H1 (cell line): ENCODE results near the gene KDM8. TPM values are rescaled to one million over a fixed set of nuclear protein-coding genes. Genes with fewer than 3 reads are reported as not detected.

ENCODE experiments used
- CEBPB ChIP-seq: IDR thresholded peaks from 2 replicates; pipeline ENCODE4 v1.6.1; 2012; ENCODE audit warnings: low read depth, low read length
- CHD1 ChIP-seq: IDR thresholded peaks from 2 replicates; pipeline ENCODE4 v1.6.1; 2012; ENCODE audit warnings: low read depth, low read length, improper control_type of control experiment
- JUND ChIP-seq: IDR thresholded peaks from 2 replicates; pipeline ENCODE4 v1.6.1; 2011; ENCODE audit warnings: mild to moderate bottlenecking, improper control_type of control experiment, low read length
- SIRT6 ChIP-seq: IDR thresholded peaks from one replicate; pipeline ENCODE4 v1.7.1; 2012; ENCODE audit warnings: low read length, inconsistent platforms
- SUZ12 ChIP-seq: fragments of 200-600 bp; sonication (generic); IDR thresholded peaks from 2 replicates; pipeline ENCODE4 v1.6.1; 2012; ENCODE audit warnings: mild to moderate bottlenecking, inconsistent platforms, low read length, moderate library complexity, mixed read lengths
- YY1 ChIP-seq: IDR thresholded peaks from 2 replicates; pipeline ENCODE4 v1.6.1; 2011; ENCODE audit warnings: low read depth, mild to moderate bottlenecking, low read length
- ZNF274 ChIP-seq: IDR thresholded peaks from 2 replicates; pipeline ENCODE4 v1.7.0; 2012; ENCODE audit warnings: low read length, borderline replicate concordance; ENCODE audit errors: extremely low read depth
- polyA plus RNA-seq, 7 experiments: library from polyadenylated mRNA; depleted of rRNA in 3 of 7; stranded (reverse) in 5 of 7; unstranded in 2 of 7; fragments of >200 nt in 5 of 7; fragments of 200-250 nt in 2 of 7; gene quantifications; 1 replicate in 5 of 7; 2 replicates in 1 of 7; 4 replicates in 1 of 7; pipeline versions ENCODE4 v1.2.1 to v1.2.3, GENCODE V29; 2011 to 2013; ENCODE audit warnings: missing spikeins in 2 of 7, mixed read lengths in 2 of 7
- total RNA-seq: library from RNA; stranded (reverse); fragmentation: NEBNext Ultra II Directional; extraction: Animal tissue kit (Norgen Biotek cat#: 25700); gene quantifications from 2 replicates; pipeline ENCODE4 v1.2.1, GENCODE V29; 2021
- TF ChIP-seq, protein P1 (sequence below): fragments of 300-600 bp; sonication (generic); IDR thresholded peaks from 2 replicates; pipeline ENCODE4 v1.7.1; 2012; ENCODE audit warnings: low read length, moderate library complexity, mild to moderate bottlenecking, inconsistent platforms; ENCODE audit not compliant: insufficient replicate concordance

The KDM8 gene
- total and polyA plus RNA-seq, 2 of the 8 experiments (the other 6 are each of a cell fraction or from before 2014, with no cell fraction given) = 10.3 to 12.8 TPM

DNA sequence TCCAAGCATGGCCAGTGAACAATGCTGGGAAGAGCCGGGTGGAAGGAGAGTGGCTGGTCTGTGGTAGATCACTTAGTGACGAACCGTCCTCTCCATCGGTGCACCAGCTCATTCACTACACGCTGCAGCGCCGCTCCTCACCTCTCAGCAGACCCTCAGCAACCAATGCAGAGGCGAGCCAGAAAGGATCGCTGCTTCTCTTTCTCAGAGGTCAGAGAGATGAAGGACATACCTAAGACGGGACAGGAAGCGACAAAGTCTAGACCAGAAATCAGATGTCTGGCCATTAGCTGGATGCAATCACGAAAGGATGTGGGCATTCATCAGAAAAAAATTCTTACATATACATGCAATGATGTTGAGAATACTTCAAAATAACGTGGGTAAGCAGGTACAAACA lies 38.3 kb downstream of the KDM8 start (continued):
- TF ChIP-seq, protein P1, sequence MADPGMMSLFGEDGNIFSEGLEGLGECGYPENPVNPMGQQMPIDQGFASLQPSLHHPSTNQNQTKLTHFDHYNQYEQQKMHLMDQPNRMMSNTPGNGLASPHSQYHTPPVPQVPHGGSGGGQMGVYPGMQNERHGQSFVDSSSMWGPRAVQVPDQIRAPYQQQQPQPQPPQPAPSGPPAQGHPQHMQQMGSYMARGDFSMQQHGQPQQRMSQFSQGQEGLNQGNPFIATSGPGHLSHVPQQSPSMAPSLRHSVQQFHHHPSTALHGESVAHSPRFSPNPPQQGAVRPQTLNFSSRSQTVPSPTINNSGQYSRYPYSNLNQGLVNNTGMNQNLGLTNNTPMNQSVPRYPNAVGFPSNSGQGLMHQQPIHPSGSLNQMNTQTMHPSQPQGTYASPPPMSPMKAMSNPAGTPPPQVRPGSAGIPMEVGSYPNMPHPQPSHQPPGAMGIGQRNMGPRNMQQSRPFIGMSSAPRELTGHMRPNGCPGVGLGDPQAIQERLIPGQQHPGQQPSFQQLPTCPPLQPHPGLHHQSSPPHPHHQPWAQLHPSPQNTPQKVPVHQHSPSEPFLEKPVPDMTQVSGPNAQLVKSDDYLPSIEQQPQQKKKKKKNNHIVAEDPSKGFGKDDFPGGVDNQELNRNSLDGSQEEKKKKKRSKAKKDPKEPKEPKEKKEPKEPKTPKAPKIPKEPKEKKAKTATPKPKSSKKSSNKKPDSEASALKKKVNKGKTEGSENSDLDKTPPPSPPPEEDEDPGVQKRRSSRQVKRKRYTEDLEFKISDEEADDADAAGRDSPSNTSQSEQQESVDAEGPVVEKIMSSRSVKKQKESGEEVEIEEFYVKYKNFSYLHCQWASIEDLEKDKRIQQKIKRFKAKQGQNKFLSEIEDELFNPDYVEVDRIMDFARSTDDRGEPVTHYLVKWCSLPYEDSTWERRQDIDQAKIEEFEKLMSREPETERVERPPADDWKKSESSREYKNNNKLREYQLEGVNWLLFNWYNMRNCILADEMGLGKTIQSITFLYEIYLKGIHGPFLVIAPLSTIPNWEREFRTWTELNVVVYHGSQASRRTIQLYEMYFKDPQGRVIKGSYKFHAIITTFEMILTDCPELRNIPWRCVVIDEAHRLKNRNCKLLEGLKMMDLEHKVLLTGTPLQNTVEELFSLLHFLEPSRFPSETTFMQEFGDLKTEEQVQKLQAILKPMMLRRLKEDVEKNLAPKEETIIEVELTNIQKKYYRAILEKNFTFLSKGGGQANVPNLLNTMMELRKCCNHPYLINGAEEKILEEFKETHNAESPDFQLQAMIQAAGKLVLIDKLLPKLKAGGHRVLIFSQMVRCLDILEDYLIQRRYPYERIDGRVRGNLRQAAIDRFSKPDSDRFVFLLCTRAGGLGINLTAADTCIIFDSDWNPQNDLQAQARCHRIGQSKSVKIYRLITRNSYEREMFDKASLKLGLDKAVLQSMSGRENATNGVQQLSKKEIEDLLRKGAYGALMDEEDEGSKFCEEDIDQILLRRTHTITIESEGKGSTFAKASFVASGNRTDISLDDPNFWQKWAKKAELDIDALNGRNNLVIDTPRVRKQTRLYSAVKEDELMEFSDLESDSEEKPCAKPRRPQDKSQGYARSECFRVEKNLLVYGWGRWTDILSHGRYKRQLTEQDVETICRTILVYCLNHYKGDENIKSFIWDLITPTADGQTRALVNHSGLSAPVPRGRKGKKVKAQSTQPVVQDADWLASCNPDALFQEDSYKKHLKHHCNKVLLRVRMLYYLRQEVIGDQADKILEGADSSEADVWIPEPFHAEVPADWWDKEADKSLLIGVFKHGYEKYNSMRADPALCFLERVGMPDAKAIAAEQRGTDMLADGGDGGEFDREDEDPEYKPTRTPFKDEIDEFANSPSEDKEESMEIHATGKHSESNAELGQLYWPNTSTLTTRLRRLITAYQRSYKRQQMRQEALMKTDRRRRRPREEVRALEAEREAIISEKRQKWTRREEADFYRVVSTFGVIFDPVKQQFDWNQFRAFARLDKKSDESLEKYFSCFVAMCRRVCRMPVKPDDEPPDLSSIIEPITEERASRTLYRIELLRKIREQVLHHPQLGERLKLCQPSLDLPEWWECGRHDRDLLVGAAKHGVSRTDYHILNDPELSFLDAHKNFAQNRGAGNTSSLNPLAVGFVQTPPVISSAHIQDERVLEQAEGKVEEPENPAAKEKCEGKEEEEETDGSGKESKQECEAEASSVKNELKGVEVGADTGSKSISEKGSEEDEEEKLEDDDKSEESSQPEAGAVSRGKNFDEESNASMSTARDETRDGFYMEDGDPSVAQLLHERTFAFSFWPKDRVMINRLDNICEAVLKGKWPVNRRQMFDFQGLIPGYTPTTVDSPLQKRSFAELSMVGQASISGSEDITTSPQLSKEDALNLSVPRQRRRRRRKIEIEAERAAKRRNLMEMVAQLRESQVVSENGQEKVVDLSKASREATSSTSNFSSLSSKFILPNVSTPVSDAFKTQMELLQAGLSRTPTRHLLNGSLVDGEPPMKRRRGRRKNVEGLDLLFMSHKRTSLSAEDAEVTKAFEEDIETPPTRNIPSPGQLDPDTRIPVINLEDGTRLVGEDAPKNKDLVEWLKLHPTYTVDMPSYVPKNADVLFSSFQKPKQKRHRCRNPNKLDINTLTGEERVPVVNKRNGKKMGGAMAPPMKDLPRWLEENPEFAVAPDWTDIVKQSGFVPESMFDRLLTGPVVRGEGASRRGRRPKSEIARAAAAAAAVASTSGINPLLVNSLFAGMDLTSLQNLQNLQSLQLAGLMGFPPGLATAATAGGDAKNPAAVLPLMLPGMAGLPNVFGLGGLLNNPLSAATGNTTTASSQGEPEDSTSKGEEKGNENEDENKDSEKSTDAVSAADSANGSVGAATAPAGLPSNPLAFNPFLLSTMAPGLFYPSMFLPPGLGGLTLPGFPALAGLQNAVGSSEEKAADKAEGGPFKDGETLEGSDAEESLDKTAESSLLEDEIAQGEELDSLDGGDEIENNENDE = no peak
- TF ChIP-seq YY1 (no peak), SIRT6 (no peak), SUZ12 (no peak), ZNF274 (no peak), CEBPB (no peak), JUND (no peak), CHD1 (no peak)
